ENCODE data around the gene CTSA.
"Not testable (repeated sequence)": the region's sequence is repeated elsewhere in the genome, so short reads cannot be mapped to it uniquely, and the experiment has no call there.

The CTSA gene

GRCh38 chr20:45867136-45867818 lies 23.9 kb upstream of the CTSA start:
- DNase-seq (ENCODE audit: low read depth) = no peak

- no peak for DNase-seq (ENCODE audit: low read depth)
Observed at GRCh38 chr20:45867819-45868176, 23.3 kb upstream of the CTSA start.

GRCh38 chr20:45872626-45873025 lies 18.5 kb upstream of the CTSA start:
- no peak for DNase-seq (ENCODE audit: low read depth)

- DNase-seq (ENCODE audit: low read depth) = no peak
Observed at GRCh38 chr20:45873409-45874103, 17.6 kb upstream of the CTSA start.

GRCh38 chr20:45874104-45874481 lies 17.0 kb upstream of the CTSA start:
- DNase-seq (ENCODE audit: low read depth) = not testable (repeated sequence)

- DNase-seq (ENCODE audit: low read depth) = no peak
Observed at GRCh38 chr20:45874576-45874975, 16.6 kb upstream of the CTSA start.

GRCh38 chr20:45878076-45878761 lies 12.9 kb upstream of the CTSA start:
- no peak for DNase-seq (ENCODE audit: low read depth)

- DNase-seq (ENCODE audit: low read depth) = peak; percentile 98
Observed at GRCh38 chr20:45880988-45881788, 9.9 kb upstream of the CTSA start, which contains the start of gene ZSWIM1. Gene ZSWIM1, plus strand, starts transcription at chr20:45881227. Its CDS starts 1,366 bp downstream, at chr20:45882593.

GRCh38 chr20:45882469-45883099 lies 8.6 kb upstream of the CTSA start:
- DNase-seq (ENCODE audit: low read depth) = no peak

- no peak for DNase-seq (ENCODE audit: low read depth)
Observed at GRCh38 chr20:45883100-45883469, 8.1 kb upstream of the CTSA start.

GRCh38 chr20:45886590-45887345 lies 4.4 kb upstream of the CTSA start:
- DNase-seq (ENCODE audit: low read depth) = no peak

- DNase-seq (ENCODE audit: low read depth) = no peak
Observed at GRCh38 chr20:45887346-45887715, 3.8 kb upstream of the CTSA start, which contains the start of gene SPATA25. Gene SPATA25, minus strand, starts transcription at chr20:45887622. Its CDS starts 32 bp downstream, at chr20:45887590.

GRCh38 chr20:45888681-45889080 lies 2.5 kb upstream of the CTSA start:
- no peak for DNase-seq (ENCODE audit: low read depth)

GRCh38 chr20:45890077-45890984 lies 804 bp upstream of the CTSA start:
- DNase-seq (ENCODE audit: low read depth) = peak; percentile 20

GRCh38 chr20:45892049-45892825 lies 1.1 kb downstream of the CTSA start:
- DNase-seq (ENCODE audit: low read depth) = no peak

- no peak for DNase-seq (ENCODE audit: low read depth)
Observed at GRCh38 chr20:45892828-45893500, 1.8 kb downstream of the CTSA start.

GRCh38 chr20:45893831-45894230 lies 2.7 kb downstream of the CTSA start:
- DNase-seq (ENCODE audit: low read depth) = no peak

- no peak for DNase-seq (ENCODE audit: low read depth)
Observed at GRCh38 chr20:45894797-45895196, 3.7 kb downstream of the CTSA start.
